HS-27A (cell line): Measurements from ENCODE around the gene PCNX2.

Experiments
- DNase-seq: peaks from one replicate; pipeline ENCODE4 v3.0.0-alpha.2; 2012; ENCODE audit warnings: low read depth, missing footprints

Gene PCNX2

DNA sequence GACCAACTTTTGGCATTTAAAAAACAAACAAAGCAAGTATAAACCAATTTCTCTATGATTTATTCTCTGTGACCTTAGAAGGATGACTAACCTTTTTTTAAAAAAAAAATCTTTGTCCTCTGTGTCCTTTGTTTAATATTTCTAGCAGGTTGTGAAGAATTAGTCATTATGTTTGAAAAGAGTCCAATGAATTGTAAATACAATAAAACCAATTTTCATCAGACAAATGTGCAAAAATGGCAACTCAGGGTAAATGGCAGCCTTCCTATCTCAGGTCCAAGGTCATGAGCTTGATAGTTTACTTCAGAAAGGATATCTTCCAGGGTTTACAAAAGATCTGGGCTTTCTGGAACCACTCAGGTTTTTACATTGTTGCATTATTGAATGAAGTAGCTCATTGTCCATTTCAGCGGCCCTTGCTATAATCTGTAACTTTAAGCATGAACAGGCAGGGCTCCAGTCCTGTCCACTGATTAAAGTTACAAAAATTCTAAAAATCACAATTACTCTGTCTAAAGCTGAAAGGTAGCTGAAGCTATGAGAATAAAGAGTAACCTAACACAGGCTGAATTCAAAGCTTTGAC, 20.3 kb upstream of the PCNX2 start:
- no peak for DNase-seq

DNA sequence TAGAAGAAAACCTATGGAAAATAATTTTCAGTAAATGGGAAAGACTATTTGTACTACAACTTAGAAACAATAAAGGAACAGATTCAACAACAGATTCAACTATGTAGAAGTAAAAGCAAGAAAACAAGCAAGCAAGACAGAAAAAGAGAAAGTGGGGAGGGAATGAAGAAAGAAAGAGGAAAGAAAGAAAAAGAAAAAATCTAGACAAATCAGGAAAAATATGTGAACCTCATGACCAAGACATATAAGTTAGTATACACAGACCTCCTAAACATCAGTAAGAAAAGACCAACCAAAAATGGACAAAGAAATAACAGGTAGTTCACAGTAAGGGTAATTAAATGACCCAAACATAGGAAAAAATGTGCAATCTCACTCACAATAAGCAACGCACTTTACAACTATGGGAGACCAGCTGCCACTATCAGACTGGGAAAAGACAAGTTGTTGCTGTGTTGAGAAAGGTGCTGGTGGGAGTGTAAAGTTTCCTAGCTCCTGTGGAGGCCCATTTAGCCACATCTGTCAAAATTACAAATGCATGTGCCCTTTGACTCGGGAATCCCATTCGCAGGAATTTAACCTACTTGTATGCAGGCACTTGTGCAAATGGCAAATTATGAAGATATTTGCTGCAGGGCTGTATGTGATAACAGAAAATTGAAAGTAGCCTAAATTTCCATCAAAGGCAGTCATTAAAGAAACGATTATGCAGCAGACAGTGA, 18.1 kb upstream of the PCNX2 start:
- DNase-seq: no peak

DNA sequence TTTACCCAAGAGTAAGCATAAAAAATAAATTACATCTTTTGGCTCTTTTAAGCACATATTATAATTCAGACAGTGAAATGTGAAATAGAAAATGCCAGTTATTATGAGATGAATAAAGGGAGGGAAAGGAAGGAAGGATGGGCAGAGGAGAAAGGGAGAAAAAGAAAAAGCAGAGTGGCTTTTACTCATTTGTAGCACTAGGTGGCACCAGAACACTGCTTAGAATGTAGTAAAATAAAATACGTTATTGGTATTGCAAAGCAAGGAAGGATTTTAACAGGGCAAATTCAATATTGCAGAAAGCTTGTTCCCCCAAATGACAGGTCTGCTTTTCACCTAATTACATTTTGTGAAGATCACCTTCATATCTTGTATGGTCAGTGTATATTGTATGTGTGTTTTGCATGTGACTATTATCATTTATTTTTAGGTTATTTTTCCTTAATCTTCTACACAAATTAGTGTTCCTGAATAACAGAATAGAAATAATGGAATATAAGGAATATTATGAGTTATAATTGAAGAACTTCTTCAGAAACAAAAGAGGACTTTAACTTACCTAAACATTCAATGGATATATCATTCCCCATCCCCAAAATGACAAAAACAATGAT, 9.1 kb upstream of the PCNX2 start:
- DNase-seq: no peak

DNA sequence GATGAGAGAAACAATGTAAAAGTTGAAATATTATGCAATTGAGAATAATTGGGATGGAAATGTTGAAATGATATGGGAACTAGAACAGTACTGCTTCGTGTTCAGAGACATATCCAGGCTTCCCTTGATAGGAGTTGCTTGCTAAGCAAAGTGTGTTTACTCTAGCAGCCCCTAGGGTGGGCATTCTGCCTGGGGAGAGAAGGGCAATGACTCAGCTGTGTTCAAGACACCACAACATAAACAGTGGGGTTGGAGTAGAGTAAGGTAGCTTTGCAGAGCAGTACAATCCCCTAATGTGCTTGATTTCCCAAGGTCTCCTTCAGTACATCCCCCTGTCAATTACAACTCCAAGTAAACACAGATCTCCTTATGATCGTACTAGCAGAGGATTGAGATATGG, 4.8 kb upstream of the PCNX2 start:
- no peak for DNase-seq

DNA sequence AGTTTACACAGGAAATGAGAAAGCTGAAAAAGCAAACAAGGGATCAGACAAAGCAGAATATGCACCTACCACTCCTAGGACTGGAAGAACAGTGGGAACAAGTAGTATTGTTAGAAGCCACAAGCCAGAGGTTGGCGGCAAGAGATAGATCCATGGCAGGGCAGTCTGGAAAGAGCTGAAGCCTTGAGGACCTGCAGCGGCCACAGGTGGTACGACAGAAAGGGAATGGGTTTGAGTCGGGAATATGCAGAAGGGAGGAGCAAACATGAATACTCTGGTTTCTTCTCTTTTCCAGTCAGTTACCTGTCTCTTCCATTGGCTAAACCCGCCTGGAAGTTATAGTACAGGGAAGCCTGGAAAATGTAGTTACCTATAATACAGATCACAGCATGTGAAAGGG, 3.9 kb upstream of the PCNX2 start:
- no peak for DNase-seq

DNA sequence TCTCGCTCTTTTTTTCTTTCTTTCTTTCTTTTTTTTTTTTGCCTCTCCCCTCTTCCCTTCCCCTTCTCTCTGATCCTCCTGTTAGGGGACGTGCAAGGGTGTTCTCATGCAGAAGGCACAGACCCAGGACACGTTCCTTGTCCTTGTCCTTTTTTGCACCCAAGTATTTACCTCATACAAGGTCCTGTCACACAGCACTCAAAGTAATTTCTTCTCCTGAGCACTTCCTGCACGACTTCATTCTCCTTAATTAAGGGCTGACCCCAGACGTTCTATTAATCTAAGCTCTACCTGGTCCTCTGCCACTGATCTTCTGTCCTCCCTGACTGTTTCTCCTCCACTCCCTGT, 424 bp upstream of the PCNX2 start:
- no peak for DNase-seq

DNA sequence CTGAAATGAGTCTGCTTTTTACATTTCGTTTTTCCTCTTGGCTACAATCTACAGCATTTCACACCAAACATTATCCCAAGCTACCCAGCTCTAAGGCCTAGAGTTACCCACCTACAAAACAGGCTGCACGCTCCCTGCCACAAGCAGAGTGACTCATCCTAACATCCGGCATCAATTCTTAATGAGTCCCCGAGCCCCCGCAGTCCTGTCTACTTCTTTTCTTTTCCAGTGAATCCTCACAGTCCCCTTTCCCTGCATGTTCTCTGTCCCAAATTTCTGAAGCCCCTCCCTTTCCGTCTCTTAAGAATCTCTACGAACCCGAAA, 650 bp downstream of the PCNX2 start:
- no peak for DNase-seq

DNA sequence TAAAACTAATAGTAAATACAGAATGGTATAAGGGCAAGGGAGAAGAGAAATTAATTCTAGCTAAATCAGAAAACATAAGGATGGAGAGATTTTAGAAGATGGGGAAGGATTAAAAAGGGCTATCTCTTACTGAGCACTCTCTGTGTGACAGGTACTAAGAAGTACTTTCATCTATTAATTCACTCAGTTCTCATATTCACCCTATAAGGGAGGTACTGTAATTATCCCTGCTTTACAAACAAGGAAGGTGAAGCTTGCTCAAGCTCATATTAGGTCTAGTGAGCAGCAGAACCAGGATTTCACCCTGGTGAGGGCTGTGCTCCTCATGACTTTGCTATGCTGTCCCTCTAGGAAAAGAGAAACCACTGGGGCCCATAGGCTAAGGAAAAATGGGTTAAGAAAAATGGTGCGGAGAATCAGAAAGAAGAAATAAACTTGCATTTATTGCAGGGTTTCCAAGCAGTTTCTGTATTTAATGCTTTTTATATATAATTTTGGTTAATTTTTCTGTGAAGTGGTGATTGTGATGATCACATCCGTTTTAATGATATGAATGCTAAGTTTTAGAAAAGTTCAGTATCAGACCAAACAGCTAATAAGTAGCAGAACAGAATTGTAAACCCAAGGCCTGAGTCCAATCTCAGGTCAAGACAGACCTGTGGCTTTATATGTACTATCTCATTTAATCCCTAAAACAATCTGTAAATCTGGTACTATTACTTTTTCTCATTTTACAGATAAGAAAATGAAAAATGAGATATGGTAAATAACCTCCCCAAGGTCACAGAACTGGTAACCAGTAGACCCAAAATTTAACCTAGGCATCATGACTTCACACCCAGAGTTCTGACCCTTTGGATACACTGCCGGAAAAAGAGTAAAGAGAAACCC, 1.7 kb downstream of the PCNX2 start:
- no peak for DNase-seq

DNA sequence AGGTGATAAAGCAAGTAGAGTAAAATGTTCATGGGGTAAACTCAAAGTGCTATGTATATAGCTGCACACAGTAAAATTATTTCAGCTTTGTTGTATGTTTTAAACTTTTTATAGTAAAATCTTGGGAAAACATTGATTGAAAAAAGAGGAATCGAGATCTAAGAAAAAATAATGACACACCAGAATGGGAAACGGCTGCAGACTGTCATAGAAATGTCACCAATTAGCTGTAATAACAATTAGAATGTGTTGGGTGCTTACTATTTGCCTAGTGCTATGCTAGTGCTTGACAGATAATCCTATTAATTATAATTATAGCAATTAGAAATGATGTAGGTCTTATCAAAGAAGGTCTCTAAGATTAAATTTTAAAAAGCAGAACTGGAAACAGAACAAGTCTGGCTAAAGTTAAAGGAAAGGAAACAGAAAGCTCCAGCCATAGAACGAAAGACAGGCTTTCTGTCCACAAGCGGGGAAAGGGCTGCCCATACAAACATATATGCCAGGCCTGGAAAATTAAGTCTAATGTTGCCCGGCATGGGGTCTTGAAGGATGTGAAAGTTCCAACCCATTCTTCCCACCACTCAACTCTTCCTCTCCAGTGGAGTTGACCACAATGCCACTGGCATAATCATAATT, 5.0 kb downstream of the PCNX2 start:
- no peak for DNase-seq

DNA sequence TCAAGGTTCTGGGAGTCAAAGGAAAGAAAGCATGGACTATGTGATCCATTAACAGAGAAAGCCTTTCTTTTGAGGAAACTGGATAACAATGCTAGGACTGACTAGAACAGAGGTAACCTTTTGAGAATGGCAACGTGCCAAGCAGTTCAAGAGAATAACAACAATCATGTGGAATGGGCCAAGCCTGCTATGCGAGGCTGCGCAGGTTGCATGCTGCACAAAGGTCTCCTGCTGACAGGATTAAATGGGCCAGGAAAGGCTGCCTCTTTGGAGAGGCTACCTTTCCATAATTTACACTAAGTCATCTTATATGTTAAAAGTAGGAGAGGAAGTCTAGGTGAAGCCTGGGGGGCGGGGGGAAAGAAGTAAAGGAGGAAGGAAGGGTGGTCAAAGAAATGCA, 5.8 kb downstream of the PCNX2 start:
- no peak for DNase-seq

DNA sequence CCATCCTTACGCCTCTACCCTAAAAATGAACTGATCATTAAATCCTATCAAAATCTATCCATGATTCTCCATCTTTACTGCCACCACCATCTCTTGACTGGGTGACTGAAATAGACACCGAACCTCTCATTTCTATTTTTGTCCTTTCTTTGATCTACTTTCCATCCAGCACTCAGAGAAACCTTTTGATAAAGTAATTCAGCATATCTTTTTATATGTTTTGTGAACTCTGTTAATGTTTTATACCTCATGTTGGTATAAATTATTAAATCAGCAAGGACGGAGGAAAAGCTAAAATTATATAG, 13.0 kb downstream of the PCNX2 start:
- DNase-seq: no peak

DNA sequence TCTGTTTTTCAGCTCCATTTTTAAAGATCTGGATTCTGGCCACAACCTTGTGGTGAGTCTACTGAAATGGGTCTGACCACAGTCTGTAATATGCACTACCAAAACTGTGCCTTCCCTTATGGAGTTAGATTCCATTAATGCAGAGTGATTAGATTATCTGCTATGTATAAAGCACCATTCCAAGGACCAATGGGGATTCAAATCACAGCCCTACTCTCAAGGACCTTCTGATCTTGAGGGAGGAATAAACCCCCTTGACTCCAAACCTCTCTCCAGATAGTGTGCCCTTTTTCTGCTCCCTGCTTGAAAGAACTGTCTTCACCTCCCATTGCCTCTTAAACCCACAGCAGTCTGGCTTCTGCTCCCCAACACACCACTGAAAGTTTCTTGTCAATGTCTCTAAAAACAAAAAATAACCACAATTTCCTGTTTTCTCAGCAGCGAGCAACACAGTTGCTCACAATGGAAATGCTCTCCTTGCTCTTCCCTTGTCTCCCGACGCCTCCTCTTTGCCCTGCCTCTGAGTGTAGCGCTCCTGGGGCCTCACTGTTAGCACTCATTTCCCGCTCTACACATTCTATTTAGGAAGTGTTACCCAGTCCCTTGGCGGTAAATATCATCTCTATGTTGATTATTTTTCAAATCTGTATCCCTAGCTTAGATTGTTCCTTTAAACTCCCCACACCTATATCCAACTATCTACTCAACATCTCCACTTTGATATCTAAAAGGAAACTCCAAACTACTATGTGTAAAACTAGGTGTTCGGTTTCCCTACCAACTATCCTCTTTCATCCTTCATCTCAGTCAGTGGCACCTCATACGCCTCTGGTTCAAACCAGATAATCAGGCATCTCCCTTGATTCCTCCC, 13.6 kb downstream of the PCNX2 start:
- no peak for DNase-seq

DNA sequence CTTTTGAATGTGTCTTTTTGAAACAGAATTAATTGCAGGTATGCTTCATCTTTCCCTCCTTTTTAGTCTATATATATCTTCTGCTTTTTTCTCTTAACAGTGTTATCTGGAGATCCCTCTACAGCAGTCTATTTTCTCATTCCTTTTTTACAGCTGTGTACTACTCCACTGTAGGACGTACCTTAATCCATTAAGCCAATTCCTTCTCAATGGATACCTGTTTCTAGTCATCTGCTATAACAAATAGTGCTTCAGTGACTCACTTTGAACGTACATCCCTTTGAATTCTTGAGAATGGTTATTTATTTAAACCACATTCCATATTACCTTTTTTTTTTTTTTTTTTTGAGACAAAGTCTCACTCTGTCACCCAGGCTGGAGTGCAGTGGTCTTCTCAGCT, 15.6 kb downstream of the PCNX2 start:
- no peak for DNase-seq

DNA sequence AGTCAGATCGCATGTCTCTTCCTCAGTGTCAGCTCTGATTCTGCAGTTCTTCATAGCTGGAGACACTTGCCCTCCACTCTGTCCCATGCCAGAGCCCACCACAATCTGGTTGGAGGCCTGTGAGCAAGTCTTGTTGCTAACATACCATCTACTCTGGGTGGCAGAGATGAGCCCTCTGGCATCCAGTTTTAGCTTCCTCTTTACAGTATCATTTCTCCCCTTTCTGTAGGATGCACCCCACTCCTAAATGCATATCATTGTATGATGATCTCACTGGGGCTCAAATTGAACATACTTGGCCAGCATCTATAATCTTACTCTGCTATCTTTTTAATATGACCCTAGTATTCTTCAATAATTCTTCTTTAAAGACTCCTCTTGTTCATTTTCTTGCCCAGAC, 16.9 kb downstream of the PCNX2 start:
- DNase-seq: no peak

DNA sequence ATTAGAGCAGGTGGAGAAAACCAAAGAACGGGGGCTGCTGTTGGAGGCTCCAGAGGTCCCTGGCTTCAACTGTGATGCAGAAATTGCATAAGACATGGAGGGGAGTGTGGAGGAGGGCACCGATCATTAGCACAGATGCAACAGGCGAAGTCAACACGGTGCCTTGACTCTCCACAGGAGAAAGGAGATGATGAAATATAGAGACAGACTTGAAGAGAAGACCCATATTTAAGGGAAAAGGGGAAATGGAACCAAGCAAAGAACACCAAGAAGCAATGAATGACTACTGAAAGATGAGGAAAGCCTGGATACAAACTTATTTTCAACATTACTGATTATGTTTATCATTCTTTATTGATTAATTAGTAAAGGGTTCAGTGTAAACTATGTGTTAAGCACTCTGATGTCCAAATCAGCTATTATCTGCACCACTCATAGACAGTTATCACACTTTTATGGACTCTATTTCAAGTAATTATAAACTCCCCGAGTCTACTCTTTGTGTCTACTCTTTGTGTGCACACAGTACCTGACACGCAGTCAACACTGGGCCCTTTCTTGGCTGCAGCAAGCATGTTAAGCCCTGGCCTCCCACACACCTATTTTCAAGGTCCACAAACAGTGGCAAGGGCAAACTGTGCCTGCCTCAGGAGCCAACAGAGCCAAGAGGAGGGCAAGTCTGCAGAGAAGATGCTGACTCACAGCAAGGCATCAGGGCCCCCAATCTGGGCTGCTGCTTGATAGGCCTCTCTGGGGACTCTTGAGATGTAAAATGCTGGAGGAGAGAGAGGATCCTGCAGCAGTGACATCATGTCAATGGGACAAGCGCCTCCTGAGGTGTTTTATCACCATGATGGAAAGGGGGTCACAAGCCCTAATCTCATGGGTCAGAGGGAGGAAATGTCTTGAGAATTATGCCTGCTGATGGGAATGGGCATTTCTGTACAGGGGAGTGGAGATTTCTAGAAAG, 17.6 kb downstream of the PCNX2 start:
- no peak for DNase-seq

DNA sequence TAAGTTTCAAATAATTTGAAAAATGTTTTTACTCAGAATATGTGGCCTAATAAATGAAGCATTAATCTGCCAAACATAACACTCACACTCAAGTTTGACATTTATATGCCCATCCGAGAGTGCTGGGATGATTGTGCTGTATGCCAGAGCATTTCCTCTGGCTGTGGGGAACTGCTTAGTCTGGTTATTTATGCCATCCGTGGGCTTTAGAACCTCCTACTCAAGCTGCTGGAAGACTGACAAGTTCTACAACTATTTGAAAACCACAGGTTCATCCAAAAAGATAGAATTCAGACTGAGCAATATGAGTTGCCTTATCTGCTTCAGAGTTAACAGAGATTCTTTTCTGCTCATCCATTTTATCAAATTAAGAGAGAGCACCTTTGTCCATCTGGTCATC, 25.9 kb downstream of the PCNX2 start:
- no peak for DNase-seq

DNA sequence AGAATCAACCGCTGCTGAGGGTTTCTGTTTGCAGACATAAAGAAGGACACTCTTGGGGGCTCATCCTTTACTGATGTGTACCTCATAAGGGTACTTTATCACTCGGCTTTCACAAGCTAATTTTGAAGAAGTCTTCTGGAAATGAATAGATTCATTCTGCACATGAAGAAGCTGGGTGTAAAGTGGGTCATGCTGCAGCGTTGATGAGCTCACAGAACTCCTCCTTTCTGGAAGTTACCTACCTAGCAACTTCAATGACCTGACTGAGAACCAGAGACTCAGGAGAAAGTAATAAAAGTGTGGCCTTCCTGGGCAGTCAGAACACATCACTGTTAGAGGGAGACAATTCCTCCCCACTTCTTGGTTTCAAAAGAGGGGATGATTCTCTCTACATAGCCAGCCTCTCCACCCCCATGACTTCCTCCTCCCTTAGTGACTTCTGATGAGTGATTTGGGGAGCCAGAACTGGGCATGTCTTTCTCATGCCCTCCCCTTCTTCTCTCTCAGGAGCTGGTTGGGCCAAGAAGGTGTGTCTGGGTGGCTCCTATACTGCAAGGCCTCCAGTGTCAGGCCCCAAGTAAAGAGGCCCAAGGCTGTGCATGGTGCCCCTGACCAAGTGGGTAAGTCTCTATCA, 27.0 kb downstream of the PCNX2 start:
- no peak for DNase-seq

DNA sequence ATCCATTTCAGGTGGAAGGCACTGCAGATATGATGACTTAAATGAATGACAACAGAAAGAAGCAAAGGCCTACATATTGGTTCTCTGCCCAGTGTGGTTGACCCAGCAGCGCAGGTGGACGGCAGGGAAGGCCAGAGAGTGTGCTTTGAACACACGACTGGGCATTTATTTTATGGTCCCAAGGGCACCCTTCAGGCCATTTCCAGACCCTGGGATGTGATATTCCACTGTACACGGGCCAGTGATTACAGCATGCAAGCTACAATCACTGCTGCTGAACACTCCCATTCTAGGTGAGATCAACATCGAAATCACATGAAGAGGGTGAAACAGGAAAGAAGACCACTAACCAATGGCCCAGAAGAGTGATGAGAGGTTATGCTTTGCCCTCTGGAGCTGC, 33.8 kb downstream of the PCNX2 start:
- DNase-seq: no peak

DNA sequence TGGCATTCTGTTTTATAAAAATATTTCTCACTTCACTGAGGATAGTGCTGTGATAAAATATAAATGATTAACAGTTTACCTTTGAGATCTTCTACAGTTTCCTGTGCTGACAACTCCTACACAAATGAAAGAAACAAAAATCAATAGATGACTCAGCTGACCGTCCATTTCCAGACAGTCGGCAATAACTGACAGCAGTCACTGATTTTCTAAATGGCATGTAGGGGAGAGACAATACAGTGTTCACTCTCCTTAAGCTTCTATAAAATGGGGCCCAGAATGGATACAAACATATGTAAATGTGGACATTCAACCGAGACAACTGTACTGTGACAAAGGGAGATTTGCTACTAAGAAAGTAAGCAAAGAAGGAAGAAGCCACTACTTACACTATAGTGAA, 34.3 kb downstream of the PCNX2 start:
- no peak for DNase-seq

DNA sequence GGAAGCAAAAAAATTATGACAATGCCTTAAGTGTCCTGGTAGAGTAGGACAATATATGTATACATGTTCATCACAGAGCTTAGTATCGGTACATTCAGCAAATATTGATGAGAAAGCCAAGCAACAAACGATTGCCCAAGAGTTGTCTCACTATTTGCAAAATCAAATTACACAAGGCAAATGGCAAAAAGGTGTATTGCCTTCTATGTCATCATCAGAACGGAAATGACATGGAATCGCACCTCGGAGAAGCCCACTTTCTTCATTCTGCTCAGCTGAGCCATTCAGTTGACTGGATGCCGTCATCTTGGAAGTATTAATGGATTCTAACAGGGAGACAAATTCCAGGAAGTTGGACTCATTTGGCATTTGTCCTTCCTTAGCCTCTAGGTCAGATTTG, 37.7 kb downstream of the PCNX2 start:
- DNase-seq: no peak
